K562 (cell line): ENCODE results near the gene ITGAX. TPM values are rescaled to one million over a fixed set of nuclear protein-coding genes. Genes with fewer than 3 reads are reported as not detected.

Source experiments
- ATAC-seq: fragments of 200-7000 bp; cut with Tn5 transposase; 3 replicates; pipeline ENCODE4 v1.9.1; 2020; ENCODE audit warnings: moderate library complexity
- BruUV-seq: library from RNA; stranded (reverse); fragments of 400-500 nt; replicated peaks from 2 replicates; lab custom pipeline; 2021; lab: Mats Ljungman, UMichigan
- CTCF ChIA-PET: fragments of 300-600 bp; formaldehyde crosslinking; extraction: SDS; loops from one replicate; lab custom pipeline; 2021; ENCODE audit warnings: low intra/inter-chr PET ratio; lab: Yijun Ruan, JAX
- POLR2A ChIA-PET: fragments of 300-600, 350-650 bp; sonication (Branson Sonifier 250); formaldehyde crosslinking; extraction: SDS; loops from one replicate; lab custom pipeline; 2021; ENCODE audit warnings: antibody characterized with exemption, inconsistent platforms; lab: Yijun Ruan, JAX
- DNase-seq, 4 experiments: peaks; one replicate each; pipeline versions ENCODE4 v3.0.0 to v3.0.0-alpha.2; 2011 to 2018; ENCODE audit warnings: low spot score in 3 of 4, mixed read lengths in 3 of 4; ENCODE audit errors: extremely low read depth in 1 of 4
- FAIRE-seq: peaks from 2 replicates; lab custom pipeline; 2011; peaks lifted over from hg19 to GRCh38; lab: Jason Lieb, UNC
- H2AFZ ChIP-seq: 2 replicates; pipeline ENCODE4 v1.6.0; 2011; ENCODE audit warnings: low read depth, low read length, control low read depth, inconsistent platforms
- H3K27ac ChIP-seq: fragments of 200-600 bp; 3 replicates; pipeline ENCODE4 v1.8.0; 2011; ENCODE audit warnings: low read depth, mild to moderate bottlenecking, control low read depth, inconsistent platforms, low read length, moderate library complexity, mixed read lengths; ENCODE audit errors: extremely low read depth
- H3K27me3 ChIP-seq, 2 experiments: fragments of 300-600 bp in 1 of 2; 2 replicates in 1 of 2; 3 replicates in 1 of 2; pipeline versions ENCODE4 v1.6.0 to v1.8.0; 2011; ENCODE audit warnings: inconsistent platforms in 2 of 2, low read length in 2 of 2, mild to moderate bottlenecking in 1 of 2, mixed read lengths in 1 of 2, moderate library complexity in 1 of 2; ENCODE audit not compliant: control insufficient read depth in 2 of 2, insufficient read depth in 2 of 2
- H3K36me3 ChIP-seq: fragments of 300-600 bp; 3 replicates; pipeline ENCODE4 v1.8.0; 2011; ENCODE audit warnings: mild to moderate bottlenecking, low read length, inconsistent platforms; ENCODE audit not compliant: control insufficient read depth, insufficient read depth
- H3K4me1 ChIP-seq, 2 experiments: fragments of 200-600 bp in 1 of 2; replicated peaks in 1 of 2; 2 replicates in 1 of 2; 3 replicates in 1 of 2; pipeline versions ENCODE4 v1.5.1 to v1.8.0; 2011; ENCODE audit warnings: inconsistent platforms in 2 of 2, low read length in 2 of 2, mild to moderate bottlenecking in 1 of 2, mixed read lengths in 1 of 2, moderate library complexity in 1 of 2; ENCODE audit not compliant: control insufficient read depth in 2 of 2, insufficient read depth in 2 of 2
- H3K4me2 ChIP-seq: 2 replicates; pipeline ENCODE4 v1.6.1; 2011; ENCODE audit warnings: low read length, control low read depth, inconsistent platforms, mixed read lengths; ENCODE audit not compliant: insufficient read depth
- H3K4me3 ChIP-seq: fragments of 200-600 bp; sonication (generic), shearing (Covaris generic); 2 replicates; pipeline ENCODE4 v1.5.1; 2016; ENCODE audit warnings: control low read depth, inconsistent platforms
- H3K79me2 ChIP-seq: fragments of 200-600 bp; 3 replicates; pipeline ENCODE4 v1.8.0; 2011; ENCODE audit warnings: low read length, inconsistent platforms; ENCODE audit not compliant: control insufficient read depth, insufficient read depth
- H3K9ac ChIP-seq, 2 experiments: 2 replicates each; pipeline versions ENCODE4 v1.6.0 to v1.6.1; 2011; ENCODE audit warnings: low read depth in 2 of 2, low read length in 2 of 2, control low read depth in 1 of 2, inconsistent platforms in 1 of 2, mild to moderate bottlenecking in 1 of 2, mixed read lengths in 1 of 2; ENCODE audit not compliant: insufficient read depth in 1 of 2
- H3K9me1 ChIP-seq: one replicate; pipeline ENCODE4 v1.6.0; 2011; ENCODE audit warnings: inconsistent platforms, mild to moderate bottlenecking, low read length, moderate library complexity; ENCODE audit not compliant: control insufficient read depth, insufficient read depth
- H3K9me3 ChIP-seq: replicated peaks from 2 replicates; pipeline ENCODE4 v1.5.1; 2011; ENCODE audit warnings: low read depth, low read length, inconsistent platforms; ENCODE audit not compliant: control insufficient read depth, insufficient read depth
- H4K20me1 ChIP-seq: replicated peaks from 2 replicates; pipeline ENCODE4 v1.6.1; 2011; ENCODE audit warnings: low read length, inconsistent platforms, mixed read lengths; ENCODE audit not compliant: control insufficient read depth, insufficient read depth
- DNMT1 ChIP-seq: fragments of 450-650 bp; IDR thresholded peaks from 2 replicates; pipeline ENCODE4 v1.6.1; 2016; ENCODE audit warnings: antibody characterized with exemption, mild to moderate bottlenecking
- NR4A1 ChIP-seq, 2 experiments: fragments of 250-450 bp in 1 of 2; fragments of 450-650 bp in 1 of 2; sonication (Bioruptor Pico) in 1 of 2; IDR thresholded peaks; 2 replicates each; pipeline versions ENCODE4 v1.4.0 to v1.6.1; 2016 to 2020; ENCODE audit warnings: mild to moderate bottlenecking in 2 of 2, missing compliant biosample characterization in 1 of 2, missing genetic modification characterization in 1 of 2, moderate library complexity in 1 of 2
- SIN3A ChIP-seq, 2 experiments: fragments of 150-350 bp in 1 of 2; IDR thresholded peaks; 2 replicates each; pipeline ENCODE4 v1.6.1; 2011 to 2016; ENCODE audit warnings: borderline replicate concordance in 2 of 2, low read depth in 2 of 2, low read length in 2 of 2, mild to moderate bottlenecking in 2 of 2, moderate library complexity in 2 of 2; ENCODE audit not compliant: control insufficient read depth in 1 of 2
- SMARCB1 ChIP-seq: IDR thresholded peaks from 2 replicates; pipeline ENCODE4 v1.6.1; 2011; ENCODE audit warnings: improper control_type of control experiment, low read depth; ENCODE audit not compliant: insufficient read length
- ZNF282 ChIP-seq: sonication (generic); formaldehyde crosslinking; IDR thresholded peaks from 2 replicates; pipeline ENCODE4 v1.8.1; 2023; ENCODE audit warnings: missing genetic modification reagents
- WGBS: fragments of 100-300 bp; shearing (Covaris generic); methylation state at CpG from one replicate; pipeline ENCODE4 v1.1.6; 2016; ENCODE audit warnings: low coverage, mixed read lengths; ENCODE audit not compliant: insufficient coverage; ENCODE audit errors: missing lambda C conversion rate; 5-methylcytosine and 5-hydroxymethylcytosine counted together
- in situ Hi-C: fragments of 300-500 bp; cut with MboI; formaldehyde crosslinking; loops from 4 replicates; pipeline ENCODE4 v1.15.0; 2018; ENCODE audit warnings: inconsistent platforms, mixed read lengths
- intact Hi-C: fragments of 100-400 bp; cut with micrococcal nuclease; formaldehyde crosslinking; loops from 2 replicates; pipeline ENCODE4 v1.14.2; 2022
- polyA plus RNA-seq, 8 experiments: library from polyadenylated mRNA; depleted of rRNA in 4 of 8; stranded (reverse) in 5 of 8; unstranded in 3 of 8; fragments of >200 nt; fragmentation: Nextera tagmentation in 2 of 8; fragmentation: Illumina TruSeq in 1 of 8; extraction: Ambion mirVana in 2 of 8; extraction: Trizol in 1 of 8; gene quantifications; 2 replicates each; pipeline versions ENCODE4 v1.2.1 to v1.2.3, GENCODE V29; 2011 to 2014; ENCODE audit warnings: inconsistent platforms in 1 of 8, missing spikeins in 1 of 8
- total RNA-seq, 7 experiments: library from RNA; depleted of rRNA in 6 of 7; stranded (reverse); fragments of >200 nt in 6 of 7; fragmentation: Illumina TruSeq in 2 of 7; extraction: Trizol in 2 of 7; gene quantifications; 2 replicates each; pipeline versions ENCODE4 v1.2.1 to v1.2.3, GENCODE V29; 2011 to 2021; ENCODE audit warnings: low replicate concordance in 1 of 7
- TF ChIP-seq, protein P1 (sequence below): fragments of 250-450 bp; sonication (Bioruptor Pico); IDR thresholded peaks from 2 replicates; pipeline ENCODE4 v1.5.0; 2020; ENCODE audit warnings: mild to moderate bottlenecking, borderline replicate concordance
- TF ChIP-seq, protein P2 (sequence below): IDR thresholded peaks from 2 replicates; pipeline ENCODE4 v1.6.1; 2012; ENCODE audit warnings: low read depth, low read length, improper control_type of control experiment, borderline replicate concordance

ITGAX gene
- total and polyA plus RNA-seq, 9 of the 15 experiments (the other 6 are each of a cell fraction or from before 2014, with no cell fraction given), result 0.03 to 0.58 (median 0.14) TPM

DNA sequence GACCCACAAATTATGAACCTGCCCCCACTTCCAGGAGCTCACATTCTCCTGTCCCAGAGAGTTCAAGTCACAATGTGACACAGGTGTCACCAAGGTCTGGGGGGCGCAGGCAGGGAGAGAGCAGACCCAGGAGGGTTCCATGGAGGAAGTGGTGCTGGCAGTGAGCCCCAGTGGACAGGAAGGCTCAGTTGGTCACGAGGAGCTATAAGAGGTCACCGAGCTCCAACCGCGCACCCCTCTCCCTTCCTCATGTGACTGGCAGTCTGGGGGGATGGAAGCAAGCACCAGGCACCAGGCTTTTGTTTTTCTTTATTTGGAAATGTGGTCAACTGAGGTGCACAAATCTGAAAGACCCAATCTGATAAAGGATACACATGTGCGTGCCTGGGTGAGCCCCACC lies 40.7 kb downstream of the ITGAX start:
- Histone ChIP-seq H3K9ac (no peak overlapping the region), H3K4me2 (no peak overlapping the region), H4K20me1 (no peaks in the 10 kb centered on the region), H3K4me3 (no peak overlapping the region), H3K9me3 (no peaks in the 10 kb centered on the region), H3K27me3 (peaks cover 3 to 11% of the 10 kb centered on the region in 2 experiments; a peak in 3 of 5 replicates), H3K36me3 (no peaks in the 10 kb centered on the region), H3K9me1 (no peaks in the 10 kb centered on the region), H3K27ac (no peak overlapping the region), H3K79me2 (no peaks in the 10 kb centered on the region), H2AFZ (no peak overlapping the region), H3K4me1 (peaks cover 0 to 7% of the 10 kb centered on the region in 2 experiments; a peak in 2 of 5 replicates)
- ATAC-seq (no peak), DNase-seq (no peak), FAIRE-seq (no peak)
- CTCF ChIA-PET, result no interaction called here
- POLR2A ChIA-PET, result interaction anchor here (0.6 kb wide), 3 partner anchors 12 to 519 kb away, joined by 3 to 5 read pairs (median 3); no protein-coding TSS in a partner anchor
- WGBS, result 4% methylated on average over 4 of the region's 6 CpGs
- no TSS peak for BruUV-seq
- no peak for TF ChIP-seq NR4A1 (CRISPR knock-in tag; IDR thresholded peaks at IDR 0.05)
- no peak for TF ChIP-seq NR4A1 (tag; IDR thresholded peaks at IDR 0.05)
- TF ChIP-seq, protein P1, sequence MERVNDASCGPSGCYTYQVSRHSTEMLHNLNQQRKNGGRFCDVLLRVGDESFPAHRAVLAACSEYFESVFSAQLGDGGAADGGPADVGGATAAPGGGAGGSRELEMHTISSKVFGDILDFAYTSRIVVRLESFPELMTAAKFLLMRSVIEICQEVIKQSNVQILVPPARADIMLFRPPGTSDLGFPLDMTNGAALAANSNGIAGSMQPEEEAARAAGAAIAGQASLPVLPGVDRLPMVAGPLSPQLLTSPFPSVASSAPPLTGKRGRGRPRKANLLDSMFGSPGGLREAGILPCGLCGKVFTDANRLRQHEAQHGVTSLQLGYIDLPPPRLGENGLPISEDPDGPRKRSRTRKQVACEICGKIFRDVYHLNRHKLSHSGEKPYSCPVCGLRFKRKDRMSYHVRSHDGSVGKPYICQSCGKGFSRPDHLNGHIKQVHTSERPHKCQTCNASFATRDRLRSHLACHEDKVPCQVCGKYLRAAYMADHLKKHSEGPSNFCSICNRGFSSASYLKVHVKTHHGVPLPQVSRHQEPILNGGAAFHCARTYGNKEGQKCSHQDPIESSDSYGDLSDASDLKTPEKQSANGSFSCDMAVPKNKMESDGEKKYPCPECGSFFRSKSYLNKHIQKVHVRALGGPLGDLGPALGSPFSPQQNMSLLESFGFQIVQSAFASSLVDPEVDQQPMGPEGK (CRISPR knock-in tag), result no peak
- no peak for TF ChIP-seq SMARCB1
- TF ChIP-seq, protein P2, sequence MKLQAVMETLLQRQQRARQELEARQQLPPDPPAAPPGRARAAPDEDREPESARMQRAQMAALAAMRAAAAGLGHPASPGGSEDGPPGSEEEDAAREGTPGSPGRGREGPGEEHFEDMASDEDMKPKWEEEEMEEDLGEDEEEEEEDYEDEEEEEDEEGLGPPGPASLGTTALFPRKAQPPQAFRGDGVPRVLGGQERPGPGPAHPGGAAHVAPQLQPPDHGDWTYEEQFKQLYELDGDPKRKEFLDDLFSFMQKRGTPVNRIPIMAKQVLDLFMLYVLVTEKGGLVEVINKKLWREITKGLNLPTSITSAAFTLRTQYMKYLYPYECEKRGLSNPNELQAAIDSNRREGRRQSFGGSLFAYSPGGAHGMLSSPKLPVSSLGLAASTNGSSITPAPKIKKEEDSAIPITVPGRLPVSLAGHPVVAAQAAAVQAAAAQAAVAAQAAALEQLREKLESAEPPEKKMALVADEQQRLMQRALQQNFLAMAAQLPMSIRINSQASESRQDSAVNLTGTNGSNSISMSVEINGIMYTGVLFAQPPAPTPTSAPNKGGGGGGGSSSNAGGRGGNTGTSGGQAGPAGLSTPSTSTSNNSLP, result no peak
- no peak for TF ChIP-seq ZNF282 (CRISPR knock-in tag)
- no peak for TF ChIP-seq DNMT1
- TF ChIP-seq SIN3A (IDR thresholded peaks at IDR 0.05; ENCODE audit: borderline replicate concordance in 2 of 2, control insufficient read depth in 1 of 2, low read depth in 2 of 2, low read length in 2 of 2), result no peak
- intact Hi-C loops, result no loop called here
- in situ Hi-C loops, result no loop called here
